Measurements from ENCODE around the gene UBAC1. TPM values are rescaled to one million over a fixed set of nuclear protein-coding genes. Genes with fewer than 3 reads are reported as not detected.

Gene UBAC1
- total RNA-seq, 4 donors from 2014 or later = 89.3 to 99.3 (median 96.9) TPM

DNA sequence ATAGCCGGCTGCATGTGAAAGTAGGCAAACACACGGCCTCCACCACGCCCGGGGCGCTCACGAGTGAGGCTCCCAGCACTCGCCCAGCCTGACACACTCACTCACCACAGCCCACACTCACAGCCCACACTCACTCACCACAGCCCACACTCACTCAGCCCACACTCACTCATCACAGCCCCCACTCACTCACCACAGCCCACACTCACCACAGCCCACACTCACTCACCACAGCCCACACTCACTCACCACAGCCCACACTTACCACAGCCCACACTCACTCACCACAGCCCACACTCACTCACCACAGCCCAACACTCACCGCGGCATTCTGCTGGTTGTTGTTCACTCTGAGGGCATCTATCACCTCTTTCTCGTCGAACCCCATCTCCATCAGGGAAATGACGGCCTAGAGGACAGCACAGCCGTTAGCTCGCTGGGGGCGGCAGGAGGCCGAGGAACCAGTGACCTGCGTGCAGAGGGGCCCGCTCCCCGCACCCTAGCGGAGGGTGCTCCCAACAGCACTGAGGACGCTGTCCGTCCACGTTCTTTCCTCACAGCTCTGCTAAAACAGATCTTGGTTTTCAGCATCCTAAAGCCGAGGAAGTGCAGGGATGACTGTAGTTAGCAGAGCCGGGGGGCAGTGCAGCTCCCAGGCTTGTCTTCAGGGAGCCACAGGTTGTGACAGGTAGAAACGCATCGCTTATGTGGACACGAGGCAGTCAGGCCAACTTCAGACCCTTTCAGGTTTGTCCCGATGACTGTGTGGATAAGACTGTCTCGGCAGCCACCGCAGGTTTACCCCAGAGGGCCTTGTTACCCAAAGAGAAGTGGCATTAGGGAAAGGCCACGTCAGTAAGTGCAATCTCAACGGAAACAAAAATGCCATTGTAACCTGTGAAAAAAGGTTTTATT lies 21.6 kb downstream of the UBAC1 start:
- WGBS, 2 donors = 90 to 91% methylated on average over 33 of the region's 33 CpGs
- no peak for TF ChIP-seq POLR2A (IDR thresholded peaks at IDR 0.05)
- DNase-seq (ENCODE audit: low spot score in 2 of 2) = no peak
- intact Hi-C loops (cut with DNase I; ENCODE audit: low total_unique reads) = no loop called here
- no peak overlapping the region for H3K4me3 ChIP-seq (ENCODE audit: low read depth, poor library complexity, severe bottlenecking)

DNA sequence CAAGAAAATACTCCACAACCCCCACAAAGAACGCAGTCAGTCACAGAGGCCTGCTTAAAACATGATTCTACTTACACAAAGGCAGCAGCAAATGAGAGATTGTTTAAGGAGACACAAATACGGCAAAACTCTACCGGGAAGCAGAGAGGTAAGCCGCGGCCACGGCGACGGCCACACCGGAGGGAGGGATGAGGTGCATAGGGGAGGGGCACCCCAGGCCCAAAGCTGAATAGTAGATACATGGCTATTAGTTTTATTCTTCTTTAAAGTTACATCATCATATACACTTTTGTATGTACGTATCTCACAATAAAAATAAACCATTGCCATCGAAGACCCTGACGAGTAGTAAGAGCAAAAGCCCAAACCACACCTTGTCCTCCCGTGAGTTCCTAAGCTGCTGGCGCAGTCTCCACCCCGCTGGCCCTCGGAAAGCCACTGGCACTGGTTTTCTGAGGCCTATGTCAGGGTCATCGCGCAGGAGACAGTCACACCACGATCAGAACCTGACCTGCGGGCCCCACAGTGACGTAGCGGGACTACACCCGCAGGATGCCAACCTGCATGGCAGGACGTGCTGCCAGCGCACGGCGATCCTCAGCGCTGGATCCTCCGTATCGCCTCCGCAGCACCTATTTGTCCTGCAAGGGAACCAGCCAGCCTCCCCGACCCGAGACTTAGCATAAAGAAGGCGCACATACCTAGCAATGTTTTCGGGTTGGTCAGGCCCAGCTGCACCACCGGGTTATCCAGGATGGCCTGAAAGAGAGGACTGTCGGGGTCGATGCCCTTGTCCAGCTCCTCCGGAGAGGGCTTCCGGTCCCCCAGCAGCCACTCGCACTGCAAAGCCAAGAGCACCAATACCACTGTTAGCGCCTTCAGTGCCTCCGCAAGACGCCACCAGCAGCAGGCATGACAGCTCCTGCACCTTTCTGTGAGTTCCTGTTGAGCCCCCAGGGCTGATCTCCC lies 23.4 kb downstream of the UBAC1 start:
- DNase-seq (ENCODE audit: low spot score in 2 of 2) = no peak
- intact Hi-C loops (cut with DNase I; ENCODE audit: low total_unique reads) = no loop called here
- TF ChIP-seq POLR2A (IDR thresholded peaks at IDR 0.05) = no peak
- TF ChIP-seq, protein P1, sequence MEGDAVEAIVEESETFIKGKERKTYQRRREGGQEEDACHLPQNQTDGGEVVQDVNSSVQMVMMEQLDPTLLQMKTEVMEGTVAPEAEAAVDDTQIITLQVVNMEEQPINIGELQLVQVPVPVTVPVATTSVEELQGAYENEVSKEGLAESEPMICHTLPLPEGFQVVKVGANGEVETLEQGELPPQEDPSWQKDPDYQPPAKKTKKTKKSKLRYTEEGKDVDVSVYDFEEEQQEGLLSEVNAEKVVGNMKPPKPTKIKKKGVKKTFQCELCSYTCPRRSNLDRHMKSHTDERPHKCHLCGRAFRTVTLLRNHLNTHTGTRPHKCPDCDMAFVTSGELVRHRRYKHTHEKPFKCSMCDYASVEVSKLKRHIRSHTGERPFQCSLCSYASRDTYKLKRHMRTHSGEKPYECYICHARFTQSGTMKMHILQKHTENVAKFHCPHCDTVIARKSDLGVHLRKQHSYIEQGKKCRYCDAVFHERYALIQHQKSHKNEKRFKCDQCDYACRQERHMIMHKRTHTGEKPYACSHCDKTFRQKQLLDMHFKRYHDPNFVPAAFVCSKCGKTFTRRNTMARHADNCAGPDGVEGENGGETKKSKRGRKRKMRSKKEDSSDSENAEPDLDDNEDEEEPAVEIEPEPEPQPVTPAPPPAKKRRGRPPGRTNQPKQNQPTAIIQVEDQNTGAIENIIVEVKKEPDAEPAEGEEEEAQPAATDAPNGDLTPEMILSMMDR (IDR thresholded peaks at IDR 0.05) = no peak
- WGBS, 2 donors = 95 to 96% methylated on average over 43 to 44 of the region's 44 CpGs
- H3K4me3 ChIP-seq (ENCODE audit: low read depth, poor library complexity, severe bottlenecking) = no peak overlapping the region

DNA sequence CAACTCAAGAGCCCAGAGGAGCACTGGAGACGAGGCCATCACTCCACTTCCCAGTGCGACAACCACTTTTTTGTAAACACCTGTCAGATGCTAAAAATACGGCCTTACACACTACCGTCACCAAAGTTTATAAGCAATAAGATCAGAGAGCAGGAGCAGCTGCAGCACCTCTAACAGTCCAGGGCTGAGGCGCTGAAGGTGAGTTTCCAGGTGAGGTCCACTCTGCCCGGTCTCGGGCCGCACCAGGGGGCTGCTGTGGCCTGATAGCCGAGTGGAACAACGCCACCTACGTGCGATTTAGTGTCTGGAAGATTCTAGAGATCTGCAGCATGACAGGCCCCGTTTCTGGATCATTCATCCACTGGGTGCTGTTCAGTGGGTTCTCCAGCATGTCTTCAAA lies 28.1 kb downstream of the UBAC1 start:
- DNase-seq (ENCODE audit: low spot score in 2 of 2) = no peak
- no peak overlapping the region for H3K4me3 ChIP-seq (ENCODE audit: low read depth, poor library complexity, severe bottlenecking)
- no peak for TF ChIP-seq POLR2A (IDR thresholded peaks at IDR 0.05)
- TF ChIP-seq, protein P1 (IDR thresholded peaks at IDR 0.05) = no peak
- intact Hi-C loops (cut with DNase I; ENCODE audit: low total_unique reads) = no loop called here
- 91 to 95% methylated on average over 13 of the region's 13 CpGs for WGBS, 2 donors

DNA sequence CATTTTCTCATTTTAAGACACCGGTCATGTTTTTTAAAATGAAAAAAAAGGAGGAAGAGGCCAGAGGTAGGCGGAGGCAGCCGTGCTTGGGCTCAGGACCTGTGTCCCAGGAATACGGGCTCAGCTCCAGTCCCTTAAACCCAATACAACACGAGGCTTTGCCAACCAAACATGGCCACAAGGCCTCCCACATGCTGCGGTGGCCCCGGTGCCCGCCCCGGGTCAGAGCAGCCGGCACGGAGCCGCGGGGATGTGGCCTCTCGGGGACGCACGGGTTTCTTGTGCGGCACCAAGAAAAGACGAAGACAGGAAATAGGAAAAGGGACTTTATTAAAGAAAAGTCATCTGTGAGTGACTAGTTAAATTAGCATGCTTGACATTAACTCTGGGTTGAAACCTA lies 28.5 kb downstream of the UBAC1 start:
- DNase-seq (ENCODE audit: low spot score in 2 of 2) = no peak
- WGBS, 2 donors = 96% methylated on average over 18 of the region's 18 CpGs
- H3K4me3 ChIP-seq (ENCODE audit: low read depth, poor library complexity, severe bottlenecking) = no peak overlapping the region
- intact Hi-C loops (cut with DNase I; ENCODE audit: low total_unique reads) = no loop called here
- TF ChIP-seq POLR2A (IDR thresholded peaks at IDR 0.05) = no peak
- TF ChIP-seq, protein P1 (IDR thresholded peaks at IDR 0.05) = no peak

DNA sequence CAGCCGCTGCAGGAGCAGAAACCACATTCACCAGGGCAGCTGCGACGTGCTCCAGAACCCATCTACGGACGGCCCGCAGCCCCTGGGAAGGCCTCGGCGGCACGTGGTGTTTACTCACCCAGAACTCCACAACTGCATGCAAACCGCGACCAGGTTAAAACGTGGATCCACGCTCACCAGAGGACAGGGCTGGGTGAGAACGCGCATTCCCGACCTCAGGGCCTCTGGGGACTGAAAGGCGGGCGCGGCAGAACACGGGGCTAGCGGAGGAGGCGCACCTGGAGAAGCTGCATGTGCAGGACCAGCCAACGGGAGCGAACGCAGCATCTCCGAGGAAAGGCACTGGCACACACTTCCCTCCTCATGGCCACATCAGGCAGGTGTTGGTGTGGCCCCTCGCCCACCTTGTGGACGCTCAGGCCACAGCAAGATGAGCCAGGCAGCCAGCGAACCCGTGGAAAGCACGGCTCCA lies 29.8 kb downstream of the UBAC1 start:
- no peak for DNase-seq (ENCODE audit: low spot score in 2 of 2)
- H3K4me3 ChIP-seq (ENCODE audit: low read depth, poor library complexity, severe bottlenecking) = no peak overlapping the region
- WGBS, 2 donors = 87 to 89% methylated on average over 30 to 31 of the region's 31 CpGs
- TF ChIP-seq, protein P1 (IDR thresholded peaks at IDR 0.05) = no peak
- no peak for TF ChIP-seq POLR2A (IDR thresholded peaks at IDR 0.05)
- intact Hi-C loops (cut with DNase I; ENCODE audit: low total_unique reads) = no loop called here
